ENCODE measurements around the gene CNPY4.

The CNPY4 gene

DNA sequence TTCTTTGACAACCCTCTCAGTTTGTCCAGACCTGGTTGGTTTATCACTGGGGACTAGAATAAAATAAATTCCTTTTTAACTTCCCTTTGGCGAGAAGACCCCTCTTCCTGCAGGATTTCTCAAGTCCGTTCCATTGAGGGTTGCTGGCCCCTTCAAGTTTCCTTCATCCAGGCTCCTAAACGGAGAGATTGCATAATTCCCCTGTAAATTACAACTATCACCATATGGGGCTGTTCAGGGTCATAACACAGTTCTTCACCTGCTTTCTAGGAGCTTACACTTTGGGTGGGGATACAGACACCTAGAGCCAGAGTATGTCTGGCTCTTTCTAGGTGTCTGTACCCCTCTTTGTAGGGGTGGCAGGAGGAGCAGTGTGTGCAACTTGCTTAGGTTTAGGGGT, 33.9 kb upstream of the CNPY4 start:
- TF ChIP-seq FOXA1 (IDR thresholded peaks at IDR 0.05): no peak
- no peak for TF ChIP-seq FOXM1 (IDR thresholded peaks at IDR 0.05; ENCODE audit: borderline replicate concordance)
- TF ChIP-seq NFRKB (IDR thresholded peaks at IDR 0.05): no peak
- no peak for TF ChIP-seq ELF4 (IDR thresholded peaks at IDR 0.05)
- no peak for TF ChIP-seq TARDBP (IDR thresholded peaks at IDR 0.05)
- no peak for TF ChIP-seq ARNT (IDR thresholded peaks at IDR 0.05)
- no peak for TF ChIP-seq L3MBTL2 (conservative IDR thresholded peaks at IDR 0.05)
- no peak for TF ChIP-seq SP1 (IDR thresholded peaks at IDR 0.05)
- no peak for TF ChIP-seq CTBP1 (IDR thresholded peaks at IDR 0.05; ENCODE audit: borderline replicate concordance)
- no peak for TF ChIP-seq FOXK2 (IDR thresholded peaks at IDR 0.05)
- TF ChIP-seq BHLHE40 (IDR thresholded peaks at IDR 0.05; ENCODE audit: borderline replicate concordance): no peak
- TF ChIP-seq HDGF (IDR thresholded peaks at IDR 0.05; ENCODE audit: borderline replicate concordance): no peak
- TF ChIP-seq, protein P1, sequence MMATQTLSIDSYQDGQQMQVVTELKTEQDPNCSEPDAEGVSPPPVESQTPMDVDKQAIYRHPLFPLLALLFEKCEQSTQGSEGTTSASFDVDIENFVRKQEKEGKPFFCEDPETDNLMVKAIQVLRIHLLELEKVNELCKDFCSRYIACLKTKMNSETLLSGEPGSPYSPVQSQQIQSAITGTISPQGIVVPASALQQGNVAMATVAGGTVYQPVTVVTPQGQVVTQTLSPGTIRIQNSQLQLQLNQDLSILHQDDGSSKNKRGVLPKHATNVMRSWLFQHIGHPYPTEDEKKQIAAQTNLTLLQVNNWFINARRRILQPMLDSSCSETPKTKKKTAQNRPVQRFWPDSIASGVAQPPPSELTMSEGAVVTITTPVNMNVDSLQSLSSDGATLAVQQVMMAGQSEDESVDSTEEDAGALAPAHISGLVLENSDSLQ (IDR thresholded peaks at IDR 0.05): no peak
- TF ChIP-seq SUZ12 (IDR thresholded peaks at IDR 0.05): no peak
- no peak for TF ChIP-seq ZNF384 (IDR thresholded peaks at IDR 0.05)
- no peak for TF ChIP-seq LEF1 (IDR thresholded peaks at IDR 0.05; ENCODE audit: borderline replicate concordance)
- CTCF ChIA-PET: interaction anchor here (1.5 kb wide), 1 partner anchor 16 kb away, joined by 4 read pairs; the partner anchor contains the start of genes AP4M1 and MCM7
- DNase-seq (ENCODE audit: extremely low spot score): no peak
- POLR2A ChIA-PET: interaction anchor here (0.6 to 2.7 kb wide), 2 partner anchors 15 to 16 kb away, joined by 3 to 9 read pairs; partner anchors contain the start of gene AP4M1

DNA sequence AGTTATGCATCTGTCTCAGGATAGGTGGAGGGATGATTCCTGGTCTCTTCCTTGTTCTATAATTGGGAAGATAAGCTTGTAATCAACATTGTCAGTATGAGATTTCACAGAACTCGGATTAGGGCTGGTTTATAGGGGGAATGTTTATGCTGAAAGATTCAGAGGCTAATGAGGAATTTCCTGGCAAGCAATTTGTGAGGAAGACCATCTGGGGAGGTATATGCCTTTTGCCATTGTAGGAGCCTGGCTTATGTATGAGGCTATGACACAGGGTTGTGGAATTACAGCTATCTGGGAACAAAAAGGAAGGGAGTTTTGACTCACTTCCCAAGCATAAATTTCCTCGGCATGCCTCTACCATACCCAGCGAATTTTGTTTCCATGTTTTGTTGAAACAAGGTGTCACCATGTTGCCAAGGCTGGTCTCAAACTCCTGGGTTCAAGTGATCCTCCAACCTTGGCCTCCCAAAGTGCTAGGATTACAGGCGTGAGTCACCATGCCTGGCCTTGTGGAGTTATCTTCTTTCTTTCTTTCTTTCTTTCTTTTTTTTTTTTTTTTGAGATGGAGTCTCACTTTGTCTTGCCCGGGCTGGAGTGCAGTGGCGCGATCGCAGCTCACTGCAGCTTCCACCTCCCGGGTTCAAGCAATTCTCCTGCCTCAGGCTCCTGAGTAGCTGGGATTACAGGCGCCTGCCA, 32.2 kb upstream of the CNPY4 start:
- TF ChIP-seq LEF1 (IDR thresholded peaks at IDR 0.05; ENCODE audit: borderline replicate concordance): no peak
- no peak for TF ChIP-seq FOXA1 (IDR thresholded peaks at IDR 0.05)
- TF ChIP-seq TARDBP (IDR thresholded peaks at IDR 0.05): no peak
- TF ChIP-seq BHLHE40 (IDR thresholded peaks at IDR 0.05; ENCODE audit: borderline replicate concordance): no peak
- TF ChIP-seq NFRKB (IDR thresholded peaks at IDR 0.05): no peak
- no peak for TF ChIP-seq HDGF (IDR thresholded peaks at IDR 0.05; ENCODE audit: borderline replicate concordance)
- no peak for TF ChIP-seq L3MBTL2 (conservative IDR thresholded peaks at IDR 0.05)
- no peak for TF ChIP-seq FOXM1 (IDR thresholded peaks at IDR 0.05; ENCODE audit: borderline replicate concordance)
- no peak for TF ChIP-seq SP1 (IDR thresholded peaks at IDR 0.05)
- CTCF ChIA-PET: no interaction called here
- POLR2A ChIA-PET: interaction anchor here (1.0 kb wide), 2 partner anchors 13 to 14 kb away, joined by 5 read pairs; partner anchors contain the start of genes AP4M1 and MCM7
- DNase-seq (ENCODE audit: extremely low spot score): no peak

DNA sequence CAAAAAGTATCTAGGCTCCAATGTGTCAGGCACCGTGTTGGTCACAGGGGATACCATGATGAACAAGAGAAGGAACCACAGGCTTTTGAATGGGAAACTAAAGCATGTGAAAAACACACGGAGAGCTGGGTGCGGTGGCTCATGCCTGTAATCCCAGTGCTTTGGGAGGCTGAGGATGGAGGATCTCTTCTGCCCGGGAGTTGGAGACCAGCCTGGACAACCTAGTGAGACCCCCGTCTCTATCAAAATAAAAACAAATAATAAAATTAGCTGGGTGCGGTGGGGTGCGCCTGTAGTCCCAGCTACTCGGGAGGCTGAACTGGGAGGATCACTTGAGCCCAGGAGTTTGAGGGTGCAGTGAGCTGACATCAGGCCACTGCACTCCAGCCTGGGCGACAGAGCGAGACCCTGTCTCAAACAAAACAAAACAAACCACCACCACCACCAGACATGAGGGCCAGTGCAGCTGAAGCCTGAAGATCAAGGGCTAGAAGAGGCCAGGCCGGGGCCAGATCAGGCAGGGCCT, 31.3 kb upstream of the CNPY4 start:
- no peak for DNase-seq (ENCODE audit: extremely low spot score)
- TF ChIP-seq NFRKB (IDR thresholded peaks at IDR 0.05) (no peak), ARNT (IDR thresholded peaks at IDR 0.05) (no peak), FOXA1 (IDR thresholded peaks at IDR 0.05) (no peak), HDGF (IDR thresholded peaks at IDR 0.05; ENCODE audit: borderline replicate concordance) (no peak), L3MBTL2 (conservative IDR thresholded peaks at IDR 0.05) (no peak), LEF1 (IDR thresholded peaks at IDR 0.05; ENCODE audit: borderline replicate concordance) (no peak), TARDBP (IDR thresholded peaks at IDR 0.05) (no peak), CTBP1 (IDR thresholded peaks at IDR 0.05; ENCODE audit: borderline replicate concordance) (no peak), SP1 (IDR thresholded peaks at IDR 0.05) (no peak), BHLHE40 (IDR thresholded peaks at IDR 0.05; ENCODE audit: borderline replicate concordance) (no peak), FOXM1 (IDR thresholded peaks at IDR 0.05; ENCODE audit: borderline replicate concordance) (no peak), FOXK2 (IDR thresholded peaks at IDR 0.05) (no peak)
- TF ChIP-seq, protein P1 (IDR thresholded peaks at IDR 0.05): no peak
- ChIA-PET POLR2A (interaction anchor here (0.6 to 3.9 kb wide), 2 partner anchors 13 to 81 kb away, joined by 3 to 100 read pairs; partner anchors contain the start of genes AP4M1, GAL3ST4 and MCM7), CTCF (no interaction called here)

DNA sequence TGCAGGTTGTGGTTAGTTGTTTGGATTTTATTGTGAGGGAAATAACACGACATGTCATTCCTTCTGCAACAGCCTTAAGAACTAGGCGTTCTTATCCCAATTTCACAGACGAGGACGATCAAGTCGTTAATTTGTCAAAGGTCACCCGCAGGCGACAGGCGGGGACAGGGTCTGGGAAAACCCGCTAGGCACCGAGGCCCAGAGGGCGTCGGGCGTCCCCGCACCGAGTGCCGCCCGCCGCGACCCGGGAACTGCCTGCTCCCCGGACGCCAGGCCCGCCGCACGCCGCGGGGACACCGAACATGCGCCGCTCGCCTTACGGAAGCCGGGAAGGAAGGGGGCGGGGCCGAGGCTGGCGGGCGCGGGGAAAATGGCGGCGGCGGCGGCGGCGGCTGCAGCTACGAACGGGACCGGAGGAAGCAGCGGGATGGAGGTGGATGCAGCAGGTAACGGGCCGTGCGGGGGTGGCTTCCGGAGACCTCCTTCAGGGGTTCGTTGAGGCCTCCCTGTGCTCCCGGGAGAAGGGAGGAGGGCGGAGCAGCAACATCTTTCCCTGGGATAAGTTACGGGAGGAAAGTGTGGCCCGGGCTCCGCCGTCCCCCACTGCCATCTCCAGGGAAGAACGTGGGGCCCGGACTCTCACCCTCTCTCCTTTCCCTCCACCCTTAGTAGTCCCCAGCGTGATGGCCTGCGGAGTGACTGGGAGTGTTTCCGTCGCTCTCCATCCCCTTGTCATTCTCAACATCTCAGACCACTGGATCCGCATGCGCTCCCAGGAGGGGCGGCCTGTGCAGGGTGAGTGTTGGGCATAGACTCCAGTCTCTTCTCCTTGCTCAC, 30.6 kb upstream of the CNPY4 start, which contains the start of gene COPS6:
COPS6 (plus strand) TSS at position 349 of the 837 bp plus-strand sequence; CDS start at position 371, 22 bp downstream.
- peak; percentile 67 for DNase-seq (ENCODE audit: extremely low spot score)

DNA sequence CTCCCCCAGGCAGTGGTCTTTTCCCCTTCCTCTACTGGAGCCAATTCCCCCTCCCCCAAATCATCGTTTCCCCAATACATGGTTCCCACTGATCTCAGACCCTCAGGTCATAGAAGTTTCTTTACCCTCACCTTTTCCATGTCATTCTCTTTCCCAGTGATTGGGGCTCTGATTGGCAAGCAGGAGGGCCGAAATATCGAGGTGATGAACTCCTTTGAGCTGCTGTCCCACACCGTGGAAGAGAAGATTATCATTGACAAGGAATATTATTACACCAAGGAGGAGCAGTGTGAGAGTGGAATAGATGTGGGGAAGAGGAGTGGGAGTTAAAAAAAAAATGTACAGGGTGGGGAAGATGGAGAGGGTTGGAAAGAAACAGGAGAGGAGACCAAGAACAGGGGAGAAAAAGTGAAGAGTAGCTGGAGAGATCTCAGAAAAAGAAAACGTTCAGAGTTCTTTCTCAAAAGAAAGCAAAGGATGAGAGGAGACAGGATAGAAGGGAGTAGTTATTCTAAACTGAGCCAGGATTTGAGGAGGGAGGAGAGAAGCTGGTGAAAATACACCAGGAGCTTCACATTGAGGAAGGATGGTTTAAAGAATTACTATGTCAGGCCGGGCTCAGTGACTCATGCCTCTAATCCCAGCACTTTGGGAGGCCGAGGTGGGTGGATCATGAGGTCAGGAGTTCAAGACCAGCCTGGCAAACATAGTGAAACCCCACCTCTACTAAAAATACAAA, 29.8 kb upstream of the CNPY4 start:
- ChIA-PET CTCF (interaction anchor here (0.6 kb wide), 1 partner anchor 12 kb away, joined by 3 read pairs; no protein-coding TSS in a partner anchor), POLR2A (interaction anchor here (0.6 to 3.9 kb wide), 6 partner anchors 12 to 338 kb away, joined by 3 to 100 read pairs (median 4); partner anchors contain the start of genes AP4M1, MBLAC1 and MCM7)
- TF ChIP-seq FOXK2 (IDR thresholded peaks at IDR 0.05) (no peak), FOXM1 (IDR thresholded peaks at IDR 0.05; ENCODE audit: borderline replicate concordance) (no peak), SP1 (IDR thresholded peaks at IDR 0.05) (no peak), ARNT (IDR thresholded peaks at IDR 0.05) (no peak), BHLHE40 (IDR thresholded peaks at IDR 0.05; ENCODE audit: borderline replicate concordance) (no peak), TARDBP (IDR thresholded peaks at IDR 0.05) (no peak), CTBP1 (IDR thresholded peaks at IDR 0.05; ENCODE audit: borderline replicate concordance) (no peak), NFRKB (IDR thresholded peaks at IDR 0.05) (no peak), LEF1 (IDR thresholded peaks at IDR 0.05; ENCODE audit: borderline replicate concordance) (no peak), ELF4 (IDR thresholded peaks at IDR 0.05) (no peak), ZNF384 (IDR thresholded peaks at IDR 0.05) (no peak), HDGF (IDR thresholded peaks at IDR 0.05; ENCODE audit: borderline replicate concordance) (no peak), L3MBTL2 (conservative IDR thresholded peaks at IDR 0.05) (no peak)
- TF ChIP-seq, protein P1 (IDR thresholded peaks at IDR 0.05): no peak
- DNase-seq (ENCODE audit: extremely low spot score): no peak

More for the DNA sequence above, 30.6 kb upstream of the CNPY4 start, which contains the start of gene COPS6:
- ChIA-PET POLR2A (interaction anchor here (0.6 to 3.9 kb wide), 3 partner anchors 12 to 80 kb away, joined by 3 to 100 read pairs (median 4); partner anchors contain the start of genes AP4M1, GAL3ST4 and MCM7), CTCF (no interaction called here)
- TF ChIP-seq L3MBTL2 (conservative IDR thresholded peaks at IDR 0.05) (peak; percentile 85), ARNT (IDR thresholded peaks at IDR 0.05) (no peak)

Data from HEK293T (cell line).